Endodermal cell (in vitro differentiated cells): Measurements from ENCODE around the gene TCF25. TPM values are rescaled to one million over a fixed set of nuclear protein-coding genes. Genes with fewer than 3 reads are reported as not detected.
"Not testable (repeated sequence)": the region's sequence is repeated elsewhere in the genome, so short reads cannot be mapped to it uniquely, and the experiment has no call there.

Source experiments
- DNase-seq: peaks from one replicate; pipeline ENCODE4 v3.0.0-alpha.2; 2017
- H3K27ac ChIP-seq: 2 replicates; pipeline ENCODE4 v1.5.1; 2013; ENCODE audit warnings: mild to moderate bottlenecking, low read depth, low read length, moderate library complexity
- H3K27me3 ChIP-seq: 2 replicates; pipeline ENCODE4 v1.6.1; 2013; ENCODE audit warnings: mild to moderate bottlenecking, low read length, moderate library complexity; ENCODE audit not compliant: insufficient read depth, control insufficient read depth, poor library complexity, severe bottlenecking
- H3K36me3 ChIP-seq: 2 replicates; pipeline ENCODE4 v1.7.0; 2013; ENCODE audit warnings: mild to moderate bottlenecking, low read length, moderate library complexity; ENCODE audit not compliant: control insufficient read depth, insufficient read depth
- H3K4me1 ChIP-seq: one replicate; pipeline ENCODE4 v1.7.0; 2013; ENCODE audit warnings: low read length; ENCODE audit not compliant: control insufficient read depth, insufficient read depth
- H3K4me3 ChIP-seq: 2 replicates; pipeline ENCODE4 v1.5.1; 2013; ENCODE audit warnings: mild to moderate bottlenecking, low read length, moderate library complexity
- H3K9ac ChIP-seq: 2 replicates; pipeline ENCODE4 v1.6.1; 2013; ENCODE audit warnings: mild to moderate bottlenecking, low read length, moderate library complexity; ENCODE audit not compliant: poor library complexity, severe bottlenecking; ENCODE audit errors: extremely low read depth
- H3K9me3 ChIP-seq: 2 replicates; pipeline ENCODE4 v1.6.1; 2013; ENCODE audit warnings: mild to moderate bottlenecking, low read length, moderate library complexity; ENCODE audit not compliant: control insufficient read depth
- H3K27ac Mint-ChIP-seq: 2 replicates; pipeline ENCODE4 v1.8.0; 2020; ENCODE audit warnings: mixed read lengths
- H3K27me3 Mint-ChIP-seq: 2 replicates; pipeline ENCODE4 v1.8.0; 2021; ENCODE audit warnings: mild to moderate bottlenecking, mixed read lengths; ENCODE audit not compliant: insufficient read depth
- H3K36me3 Mint-ChIP-seq: 2 replicates; pipeline ENCODE4 v1.8.0; 2020; ENCODE audit warnings: low read depth, mixed read lengths
- H3K4me1 Mint-ChIP-seq: 2 replicates; pipeline ENCODE4 v1.8.0; 2020; ENCODE audit warnings: mixed read lengths
- H3K4me3 Mint-ChIP-seq: 2 replicates; pipeline ENCODE4 v1.8.0; 2020; ENCODE audit warnings: mild to moderate bottlenecking, moderate library complexity, mixed read lengths
- H3K9me3 Mint-ChIP-seq: 2 replicates; pipeline ENCODE4 v1.8.0; 2020; ENCODE audit warnings: mild to moderate bottlenecking, mixed read lengths
- WGBS, 2 experiments: methylation state at CpG; one replicate each; pipeline versions ENCODE4 v1.1.5 to v1.1.7; 2013; ENCODE audit warnings: missing lambda C conversion rate in 2 of 2, mixed read lengths in 1 of 2; ENCODE audit not compliant: insufficient coverage in 1 of 2, insufficient read length in 1 of 2; 5-methylcytosine and 5-hydroxymethylcytosine counted together
- total RNA-seq, 2 donors: library from RNA; stranded (reverse); fragmentation: NEBNext Ultra II Directional in 1 of 2; extraction: Animal tissue kit (Norgen Biotek cat#: 25700) in 1 of 2; gene quantifications; 2 replicates in 1 of 2; 3 replicates in 1 of 2; pipeline ENCODE4 v1.2.1, GENCODE V29; 2021
- TF ChIP-seq, protein P1 (sequence below): fragments of 200-600 bp; sonication (generic); conservative IDR thresholded peaks from 2 replicates; pipeline ENCODE4 v1.5.0; 2021; ENCODE audit warnings: antibody characterized with exemption, mild to moderate bottlenecking

TCF25 gene
- total RNA-seq, 2 donors from 2014 or later: 172 to 176 TPM

GRCh38 chr16:89913408-89914387 lies 40.3 kb downstream of the TCF25 start:
- H3K36me3 ChIP-seq: peaks cover 32% of the 10 kb centered on the region
- 96 to 99% methylated on average over 20 to 30 of the region's 30 CpGs for WGBS, 2 experiments
- peaks cover 2% of the 10 kb centered on the region for H3K27me3 Mint-ChIP-seq
- peaks cover 31% of the 10 kb centered on the region for H3K36me3 Mint-ChIP-seq
- no peaks in the 10 kb centered on the region for H3K4me1 ChIP-seq
- no peak overlapping the region for H3K27ac Mint-ChIP-seq
- no peak overlapping the region for H3K27ac ChIP-seq
- H3K9me3 Mint-ChIP-seq: peaks cover 7% of the 10 kb centered on the region
- TF ChIP-seq, protein P1, sequence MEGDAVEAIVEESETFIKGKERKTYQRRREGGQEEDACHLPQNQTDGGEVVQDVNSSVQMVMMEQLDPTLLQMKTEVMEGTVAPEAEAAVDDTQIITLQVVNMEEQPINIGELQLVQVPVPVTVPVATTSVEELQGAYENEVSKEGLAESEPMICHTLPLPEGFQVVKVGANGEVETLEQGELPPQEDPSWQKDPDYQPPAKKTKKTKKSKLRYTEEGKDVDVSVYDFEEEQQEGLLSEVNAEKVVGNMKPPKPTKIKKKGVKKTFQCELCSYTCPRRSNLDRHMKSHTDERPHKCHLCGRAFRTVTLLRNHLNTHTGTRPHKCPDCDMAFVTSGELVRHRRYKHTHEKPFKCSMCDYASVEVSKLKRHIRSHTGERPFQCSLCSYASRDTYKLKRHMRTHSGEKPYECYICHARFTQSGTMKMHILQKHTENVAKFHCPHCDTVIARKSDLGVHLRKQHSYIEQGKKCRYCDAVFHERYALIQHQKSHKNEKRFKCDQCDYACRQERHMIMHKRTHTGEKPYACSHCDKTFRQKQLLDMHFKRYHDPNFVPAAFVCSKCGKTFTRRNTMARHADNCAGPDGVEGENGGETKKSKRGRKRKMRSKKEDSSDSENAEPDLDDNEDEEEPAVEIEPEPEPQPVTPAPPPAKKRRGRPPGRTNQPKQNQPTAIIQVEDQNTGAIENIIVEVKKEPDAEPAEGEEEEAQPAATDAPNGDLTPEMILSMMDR: no peak
- H3K4me3 ChIP-seq: no peak overlapping the region
- peaks cover 2% of the 10 kb centered on the region for H3K4me1 Mint-ChIP-seq
- DNase-seq: no peak
- no peak overlapping the region for H3K4me3 Mint-ChIP-seq
- H3K9me3 ChIP-seq: no peaks in the 10 kb centered on the region
- no peaks in the 10 kb centered on the region for H3K27me3 ChIP-seq
- H3K9ac ChIP-seq: no peak overlapping the region

- WGBS, 2 experiments: 91 to 93% methylated on average over 11 of the region's 11 CpGs
Measured at GRCh38 chr16:89914642-89915285, 41.4 kb downstream of the TCF25 start.

DNA sequence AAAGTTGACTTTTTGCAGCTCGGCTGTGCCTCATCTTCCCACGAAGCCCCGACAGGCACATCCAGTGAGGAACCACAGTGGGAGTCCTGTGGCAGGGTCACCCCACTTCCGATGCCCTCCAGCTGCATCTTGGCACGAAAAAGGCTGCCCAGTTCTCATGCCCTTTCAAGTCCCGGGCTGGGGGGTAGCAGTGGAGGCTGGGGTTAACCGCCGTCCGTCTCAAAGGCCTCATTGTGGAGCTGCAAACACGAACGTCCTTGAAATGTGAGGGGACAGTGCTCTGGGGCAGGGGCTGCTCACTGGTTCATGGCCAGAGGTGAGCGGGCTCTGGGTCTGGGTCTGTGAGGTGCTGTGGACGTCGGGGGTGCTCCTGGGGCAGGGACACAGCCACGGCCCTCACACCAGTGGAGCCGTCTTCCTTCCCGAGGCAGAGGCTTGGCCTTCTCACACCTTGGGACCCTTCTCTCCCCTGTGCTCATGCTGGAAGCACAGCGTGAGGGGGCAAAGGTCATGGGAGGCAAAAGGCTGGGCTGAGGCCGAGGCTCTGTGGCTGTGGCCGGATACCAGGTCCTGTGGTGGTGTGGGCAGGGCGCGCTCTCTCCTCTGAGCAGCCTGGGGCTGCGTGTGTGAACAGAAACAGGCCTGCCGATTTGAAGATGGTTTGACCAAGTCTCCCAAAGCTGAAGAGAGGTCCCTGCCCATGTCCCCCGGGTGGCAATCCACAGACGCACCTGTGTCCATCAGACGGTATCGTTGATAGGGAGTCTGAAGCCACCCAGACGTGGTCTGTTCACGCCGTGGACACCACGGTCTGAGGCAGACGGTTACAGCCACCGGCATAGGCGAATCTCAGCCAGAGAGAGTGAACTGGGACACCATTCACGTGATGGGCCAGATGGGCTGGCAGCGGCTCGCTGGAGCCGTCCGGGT lies 42.2 kb downstream of the TCF25 start:
- H3K27me3 Mint-ChIP-seq: peaks cover 15% of the 10 kb centered on the region
- peaks cover 13% of the 10 kb centered on the region for H3K36me3 Mint-ChIP-seq
- Histone ChIP-seq H3K27me3 (no peaks in the 10 kb centered on the region), H3K27ac (no peak overlapping the region), H3K4me1 (no peaks in the 10 kb centered on the region), H3K9me3 (no peaks in the 10 kb centered on the region), H3K9ac (no peak overlapping the region), H3K4me3 (no peak overlapping the region), H3K36me3 (peaks cover 17% of the 10 kb centered on the region)
- no peaks in the 10 kb centered on the region for H3K4me1 Mint-ChIP-seq
- 95 to 96% methylated on average over 39 to 40 of the region's 40 CpGs for WGBS, 2 experiments
- H3K27ac Mint-ChIP-seq: no peak overlapping the region
- TF ChIP-seq, protein P1: no peak
- no peaks in the 10 kb centered on the region for H3K9me3 Mint-ChIP-seq
- DNase-seq: no peak
- H3K4me3 Mint-ChIP-seq: no peak overlapping the region

More at GRCh38 chr16:89914642-89915285, 41.4 kb downstream of the TCF25 start:
- H3K36me3 ChIP-seq: peaks cover 22% of the 10 kb centered on the region
- H3K4me3 ChIP-seq, DNase-seq, H3K4me1 Mint-ChIP-seq, H3K4me1 ChIP-seq, H3K27ac ChIP-seq, H3K9ac ChIP-seq, H3K9me3 ChIP-seq, H3K27ac Mint-ChIP-seq, H3K4me3 Mint-ChIP-seq, H3K27me3 ChIP-seq, H3K9me3 Mint-ChIP-seq: not testable (repeated sequence)
- H3K36me3 Mint-ChIP-seq: peaks cover 21% of the 10 kb centered on the region
- peaks cover 10% of the 10 kb centered on the region for H3K27me3 Mint-ChIP-seq
